Measurements from ENCODE around the gene CHST10.

DNA sequence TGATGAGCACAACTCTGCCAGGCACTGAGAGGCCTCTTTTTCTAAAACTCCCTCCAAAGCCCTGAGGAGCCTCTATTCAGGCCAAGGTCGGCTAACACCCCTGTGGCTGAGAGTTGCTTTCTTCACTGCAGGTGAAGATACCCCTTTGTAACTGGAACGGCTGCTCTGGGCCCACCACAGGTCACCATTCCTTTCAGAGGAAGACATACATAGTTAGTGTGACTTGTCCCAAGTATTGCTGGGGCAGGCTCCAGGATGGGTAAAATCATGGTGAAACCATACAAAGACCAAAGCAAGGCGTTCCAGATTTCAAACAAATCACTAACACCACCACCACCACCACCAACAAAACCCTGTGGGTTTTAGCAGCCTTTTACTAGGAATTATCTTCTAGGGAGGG lies 36.8 kb downstream of the CHST10 start:
- TF ChIP-seq, protein P1, sequence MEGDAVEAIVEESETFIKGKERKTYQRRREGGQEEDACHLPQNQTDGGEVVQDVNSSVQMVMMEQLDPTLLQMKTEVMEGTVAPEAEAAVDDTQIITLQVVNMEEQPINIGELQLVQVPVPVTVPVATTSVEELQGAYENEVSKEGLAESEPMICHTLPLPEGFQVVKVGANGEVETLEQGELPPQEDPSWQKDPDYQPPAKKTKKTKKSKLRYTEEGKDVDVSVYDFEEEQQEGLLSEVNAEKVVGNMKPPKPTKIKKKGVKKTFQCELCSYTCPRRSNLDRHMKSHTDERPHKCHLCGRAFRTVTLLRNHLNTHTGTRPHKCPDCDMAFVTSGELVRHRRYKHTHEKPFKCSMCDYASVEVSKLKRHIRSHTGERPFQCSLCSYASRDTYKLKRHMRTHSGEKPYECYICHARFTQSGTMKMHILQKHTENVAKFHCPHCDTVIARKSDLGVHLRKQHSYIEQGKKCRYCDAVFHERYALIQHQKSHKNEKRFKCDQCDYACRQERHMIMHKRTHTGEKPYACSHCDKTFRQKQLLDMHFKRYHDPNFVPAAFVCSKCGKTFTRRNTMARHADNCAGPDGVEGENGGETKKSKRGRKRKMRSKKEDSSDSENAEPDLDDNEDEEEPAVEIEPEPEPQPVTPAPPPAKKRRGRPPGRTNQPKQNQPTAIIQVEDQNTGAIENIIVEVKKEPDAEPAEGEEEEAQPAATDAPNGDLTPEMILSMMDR (IDR thresholded peaks at IDR 0.05) = no peak
- no peak for TF ChIP-seq POLR2A (IDR thresholded peaks at IDR 0.05)
